ENCODE measurements around the gene SLC22A15. TPM values are rescaled to one million over a fixed set of nuclear protein-coding genes. Genes with fewer than 3 reads are reported as not detected.

Gene SLC22A15
- total RNA-seq, 2 donors from 2014 or later: 2.0 to 6.7 TPM

DNA sequence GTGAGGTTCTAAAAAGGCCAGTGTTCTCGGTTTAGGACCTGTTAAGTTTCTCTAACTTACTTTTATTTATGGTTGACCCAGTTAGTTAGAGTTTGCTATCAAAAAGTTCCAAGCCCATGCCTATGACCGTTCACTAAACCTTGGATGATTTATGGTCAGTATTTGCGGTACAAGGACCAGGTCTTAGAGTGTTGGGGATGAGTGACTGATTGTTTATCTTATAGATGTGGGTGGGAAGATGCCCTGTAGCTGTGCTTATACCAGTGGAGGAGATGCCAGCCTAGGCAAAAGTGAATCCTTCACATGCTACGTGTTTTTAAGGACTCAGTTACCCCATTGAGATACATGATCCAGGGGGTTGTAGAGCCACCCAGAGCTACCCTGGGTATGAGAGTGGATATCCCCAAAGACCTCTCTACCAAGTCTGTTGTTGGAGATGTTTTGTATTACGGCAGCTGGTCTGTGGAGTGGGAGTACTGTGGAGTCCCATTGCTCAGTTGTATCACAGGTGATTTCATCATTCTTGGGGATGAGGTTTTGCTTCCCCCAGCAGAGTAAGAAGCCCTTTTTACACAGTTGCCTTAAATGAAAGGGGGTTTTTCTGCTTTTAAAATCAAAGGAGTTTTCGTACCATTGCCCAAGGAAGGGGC, 2.1 kb downstream of the SLC22A15 start:
- WGBS: 91% methylated on average over 6 of the region's 6 CpGs
- intact Hi-C loops (cut with DNase I): loop anchor here (10.0 kb wide), 1 partner anchor 174 kb away; no protein-coding TSS in a partner anchor

DNA sequence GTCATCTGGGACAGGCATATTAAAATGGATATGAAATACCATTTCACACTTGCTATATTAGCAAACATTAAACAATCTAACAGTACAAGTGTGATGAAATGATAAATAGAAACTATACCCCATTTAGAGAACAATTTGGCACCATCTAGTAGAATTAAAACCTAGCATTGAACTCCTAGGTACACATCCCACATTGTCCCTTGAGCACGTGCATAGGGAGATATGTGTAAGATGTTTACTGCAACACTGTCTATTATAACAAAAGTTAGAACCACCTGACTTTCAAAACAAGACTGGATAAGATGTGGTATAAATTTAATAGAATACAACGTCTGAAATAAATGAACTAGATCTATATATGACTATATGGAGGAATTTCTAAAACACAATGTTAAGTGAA, 3.8 kb downstream of the SLC22A15 start:
- intact Hi-C loops (cut with DNase I): no loop called here
- DNase-seq (ENCODE audit: low spot score): no peak

More for the DNA sequence above, 2.1 kb downstream of the SLC22A15 start:
- TF ChIP-seq POLR2A (IDR thresholded peaks at IDR 0.05): no peak
- TF ChIP-seq, protein P1, sequence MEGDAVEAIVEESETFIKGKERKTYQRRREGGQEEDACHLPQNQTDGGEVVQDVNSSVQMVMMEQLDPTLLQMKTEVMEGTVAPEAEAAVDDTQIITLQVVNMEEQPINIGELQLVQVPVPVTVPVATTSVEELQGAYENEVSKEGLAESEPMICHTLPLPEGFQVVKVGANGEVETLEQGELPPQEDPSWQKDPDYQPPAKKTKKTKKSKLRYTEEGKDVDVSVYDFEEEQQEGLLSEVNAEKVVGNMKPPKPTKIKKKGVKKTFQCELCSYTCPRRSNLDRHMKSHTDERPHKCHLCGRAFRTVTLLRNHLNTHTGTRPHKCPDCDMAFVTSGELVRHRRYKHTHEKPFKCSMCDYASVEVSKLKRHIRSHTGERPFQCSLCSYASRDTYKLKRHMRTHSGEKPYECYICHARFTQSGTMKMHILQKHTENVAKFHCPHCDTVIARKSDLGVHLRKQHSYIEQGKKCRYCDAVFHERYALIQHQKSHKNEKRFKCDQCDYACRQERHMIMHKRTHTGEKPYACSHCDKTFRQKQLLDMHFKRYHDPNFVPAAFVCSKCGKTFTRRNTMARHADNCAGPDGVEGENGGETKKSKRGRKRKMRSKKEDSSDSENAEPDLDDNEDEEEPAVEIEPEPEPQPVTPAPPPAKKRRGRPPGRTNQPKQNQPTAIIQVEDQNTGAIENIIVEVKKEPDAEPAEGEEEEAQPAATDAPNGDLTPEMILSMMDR (IDR thresholded peaks at IDR 0.05): no peak
- no peaks in the 10 kb centered on the region for H3K27me3 ChIP-seq (replicated peaks; ENCODE audit: insufficient read depth)
- H3K27ac ChIP-seq: no peak overlapping the region
- no peaks in the 10 kb centered on the region for H3K36me3 ChIP-seq
- no peak for DNase-seq (ENCODE audit: low spot score)
- no peaks in the 10 kb centered on the region for H3K4me1 ChIP-seq (replicated peaks)
- H3K9me3 ChIP-seq: no peaks in the 10 kb centered on the region
- H3K4me3 ChIP-seq: no peak overlapping the region

DNA sequence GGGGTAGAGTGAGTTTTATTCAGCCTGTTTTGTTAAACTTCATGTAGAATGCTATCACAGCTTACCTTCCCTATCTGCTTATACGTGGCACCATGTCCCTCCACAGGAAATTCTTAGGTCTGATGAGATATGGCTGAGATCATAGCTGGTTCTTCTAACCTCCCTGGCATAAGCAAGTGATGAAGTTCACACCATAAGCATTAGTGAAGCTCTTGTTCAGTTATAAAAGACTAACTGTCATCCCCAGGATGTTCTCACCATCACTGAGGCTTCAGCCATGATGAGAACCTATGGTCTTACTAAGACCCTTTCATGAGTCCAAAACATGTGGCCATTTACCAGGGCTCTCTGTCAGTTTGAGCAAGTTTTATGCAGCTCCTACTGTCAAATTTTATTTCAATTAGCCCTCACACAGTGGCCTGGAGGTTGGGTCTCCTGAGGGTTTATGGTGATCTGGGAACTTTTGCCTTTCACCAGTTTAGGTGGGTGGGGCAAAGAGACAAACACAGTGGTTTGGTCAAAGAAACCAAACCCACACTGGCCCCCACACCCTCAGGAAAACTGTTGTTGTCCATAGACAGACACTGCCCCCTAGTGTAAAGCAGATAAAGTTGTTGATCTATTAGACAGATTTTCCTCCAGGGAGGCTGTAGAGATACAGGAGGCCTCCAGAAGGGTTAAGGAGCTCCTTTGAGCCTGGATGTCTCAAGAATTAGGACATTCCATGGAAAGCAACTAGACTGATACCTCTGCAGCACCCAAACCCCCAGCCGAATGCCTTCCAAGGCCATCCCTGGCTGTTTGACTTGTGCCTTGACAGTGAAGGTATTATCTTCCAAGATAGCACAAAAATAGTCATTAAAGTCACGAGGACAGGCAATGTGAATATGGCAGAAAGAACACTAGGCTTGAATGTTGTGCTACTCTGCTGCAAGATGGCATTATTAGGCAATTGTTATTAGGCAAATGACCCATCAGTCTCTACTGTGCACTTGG, 5.0 kb downstream of the SLC22A15 start:
- no peaks in the 10 kb centered on the region for H3K27me3 ChIP-seq (replicated peaks; ENCODE audit: insufficient read depth)
- TF ChIP-seq, protein P1 (IDR thresholded peaks at IDR 0.05): peak in 3 of 4 experiments; percentile 50 to 70 (median 62)
- no peak for TF ChIP-seq POLR2AphosphoS5 (IDR thresholded peaks at IDR 0.05)
- DNase-seq (ENCODE audit: low spot score): no peak
- intact Hi-C loops (cut with DNase I): no loop called here
- no peaks in the 10 kb centered on the region for H3K36me3 ChIP-seq
- no peak overlapping the region for H3K27ac ChIP-seq
- WGBS: 61% methylated on average over 3 of the region's 3 CpGs
- no peaks in the 10 kb centered on the region for H3K9me3 ChIP-seq
- H3K4me3 ChIP-seq: no peak overlapping the region
- no peaks in the 10 kb centered on the region for H3K4me1 ChIP-seq (replicated peaks)

More for the DNA sequence above, 3.8 kb downstream of the SLC22A15 start:
- H3K27me3 ChIP-seq (replicated peaks; ENCODE audit: insufficient read depth): no peaks in the 10 kb centered on the region
- H3K27ac ChIP-seq: no peak overlapping the region
- no peaks in the 10 kb centered on the region for H3K9me3 ChIP-seq
- no peaks in the 10 kb centered on the region for H3K36me3 ChIP-seq
- TF ChIP-seq POLR2AphosphoS5 (IDR thresholded peaks at IDR 0.05) (no peak), POLR2A (IDR thresholded peaks at IDR 0.05) (no peak)
- TF ChIP-seq, protein P1 (IDR thresholded peaks at IDR 0.05): no peak
- WGBS: 65% methylated on average over 2 of the region's 2 CpGs
- no peak overlapping the region for H3K4me3 ChIP-seq
- no peaks in the 10 kb centered on the region for H3K4me1 ChIP-seq (replicated peaks)

DNA sequence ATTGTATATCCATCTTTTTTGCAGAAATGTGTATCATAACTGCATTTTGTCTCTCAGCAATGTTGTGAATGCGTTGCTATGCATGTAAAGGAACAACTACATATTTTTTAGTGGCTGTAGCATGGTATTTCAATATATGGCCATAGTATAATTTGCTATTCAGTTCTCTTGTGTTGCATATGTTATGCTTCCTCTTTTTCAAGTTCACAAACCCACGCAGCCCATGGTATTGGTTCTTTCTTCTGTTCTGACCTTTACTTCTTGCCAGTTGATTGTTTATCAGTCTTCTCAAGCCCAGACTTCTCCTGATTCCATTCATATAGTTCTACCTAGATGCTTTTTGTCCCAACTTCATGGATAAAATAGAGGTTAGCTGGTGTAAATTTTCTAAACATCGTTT, 6.1 kb downstream of the SLC22A15 start:
- TF ChIP-seq, protein P1 (IDR thresholded peaks at IDR 0.05): no peak
- TF ChIP-seq POLR2A (IDR thresholded peaks at IDR 0.05) (no peak), POLR2AphosphoS5 (IDR thresholded peaks at IDR 0.05) (no peak)
- Histone ChIP-seq H3K9me3 (no peaks in the 10 kb centered on the region), H3K27ac (no peak overlapping the region), H3K4me3 (no peak overlapping the region), H3K36me3 (no peaks in the 10 kb centered on the region), H3K27me3 (replicated peaks; ENCODE audit: insufficient read depth) (no peaks in the 10 kb centered on the region), H3K4me1 (replicated peaks) (no peaks in the 10 kb centered on the region)
- intact Hi-C loops (cut with DNase I): no loop called here
- no peak for DNase-seq (ENCODE audit: low spot score)
- 72% methylated on average over 3 of the region's 3 CpGs for WGBS
